ENCODE results near the gene THBS1. TPM values are rescaled to one million over a fixed set of nuclear protein-coding genes. Genes with fewer than 3 reads are reported as not detected.

Gene THBS1
- total RNA-seq: 171 TPM

DNA sequence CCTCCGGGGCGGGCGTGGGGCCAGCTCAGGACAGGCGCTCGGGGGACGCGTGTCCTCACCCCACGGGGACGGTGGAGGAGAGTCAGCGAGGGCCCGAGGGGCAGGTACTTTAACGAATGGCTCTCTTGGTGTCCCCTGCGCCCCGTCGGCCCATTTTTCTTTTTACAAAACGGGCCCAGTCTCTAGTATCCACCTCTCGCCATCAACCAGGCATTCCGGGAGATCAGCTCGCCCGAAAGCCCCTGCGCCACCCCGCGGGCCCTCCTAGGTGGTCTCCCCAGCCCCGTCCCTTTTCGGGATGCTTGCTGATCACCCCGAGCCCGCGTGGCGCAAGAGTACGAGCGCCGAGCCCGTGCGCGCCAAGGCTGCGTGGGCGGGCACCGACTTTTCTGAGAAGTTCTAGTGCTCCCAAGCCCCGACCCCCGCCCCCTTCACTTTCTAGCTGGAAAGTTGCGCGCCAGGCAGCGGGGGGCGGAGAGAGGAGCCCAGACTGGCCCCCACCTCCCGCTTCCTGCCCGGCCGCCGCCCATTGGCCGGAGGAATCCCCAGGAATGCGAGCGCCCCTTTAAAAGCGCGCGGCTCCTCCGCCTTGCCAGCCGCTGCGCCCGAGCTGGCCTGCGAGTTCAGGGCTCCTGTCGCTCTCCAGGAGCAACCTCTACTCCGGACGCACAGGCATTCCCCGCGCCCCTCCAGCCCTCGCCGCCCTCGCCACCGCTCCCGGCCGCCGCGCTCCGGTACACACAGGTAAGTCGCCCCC is at the start of gene THBS1:
Gene THBS1, plus strand, starts transcription at position 595 of the 757 bp plus-strand sequence. CDS start 779 bp downstream, outside the sequence.
- no peak for DNase-seq

DNA sequence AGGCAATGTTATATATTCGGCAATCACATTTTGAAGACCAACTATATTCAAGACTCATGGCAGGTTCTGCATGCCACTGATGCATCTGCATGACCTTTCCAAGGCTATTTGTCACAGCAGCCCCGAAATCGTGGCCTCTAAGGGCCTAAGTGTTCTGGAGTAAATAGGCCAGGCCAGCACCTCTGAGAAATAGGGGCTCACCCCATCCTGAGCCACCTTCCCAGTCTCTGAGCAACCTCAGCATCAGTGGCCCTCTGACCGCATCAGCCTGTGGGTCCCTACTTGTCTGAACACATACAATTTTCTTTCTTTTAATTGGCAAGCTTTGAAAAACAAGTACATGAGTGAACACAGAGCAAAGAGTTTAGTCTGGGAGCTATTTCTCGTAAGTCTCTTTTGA is 45.9 kb upstream of the THBS1 start:
- no peak for DNase-seq

DNA sequence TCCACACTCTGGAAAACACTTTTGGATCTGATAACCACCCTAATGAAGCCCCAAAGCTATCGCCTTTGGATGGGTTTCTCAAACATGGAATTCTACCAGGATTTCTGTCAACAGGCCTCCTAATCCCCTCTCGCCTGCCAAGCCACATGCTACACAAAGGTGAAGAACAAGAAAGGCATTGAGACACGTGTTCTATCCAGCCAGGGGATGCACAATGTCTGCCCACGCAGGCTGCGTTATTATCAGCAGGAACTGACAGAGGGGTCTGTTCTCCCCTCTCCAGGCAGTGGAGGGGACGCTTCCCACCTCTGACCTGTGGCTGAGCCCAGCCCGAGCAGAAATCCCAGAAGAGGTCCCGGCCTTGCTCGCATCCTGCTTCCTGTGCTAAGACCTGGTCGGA is 45.4 kb upstream of the THBS1 start:
- DNase-seq: no peak

DNA sequence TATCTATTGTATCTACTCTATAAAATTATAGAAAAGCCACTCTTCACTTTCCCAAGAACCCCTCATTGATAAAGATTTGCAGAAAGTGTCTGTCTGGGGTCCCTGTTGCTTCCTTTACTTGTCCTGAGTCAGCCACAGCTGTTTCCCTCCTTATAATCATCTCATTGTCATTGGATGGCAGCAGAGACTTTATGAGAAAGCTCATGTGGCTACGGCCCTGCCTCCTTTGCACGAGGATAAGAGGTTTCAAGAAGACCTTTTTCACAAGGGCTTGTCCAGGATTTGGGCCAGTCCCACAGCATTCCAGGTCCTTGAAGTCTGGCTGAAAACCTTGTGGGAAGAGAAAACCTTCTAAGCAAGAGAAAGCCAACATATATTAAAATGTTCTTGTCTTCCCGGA is 41.9 kb upstream of the THBS1 start:
- no peak for DNase-seq

DNA sequence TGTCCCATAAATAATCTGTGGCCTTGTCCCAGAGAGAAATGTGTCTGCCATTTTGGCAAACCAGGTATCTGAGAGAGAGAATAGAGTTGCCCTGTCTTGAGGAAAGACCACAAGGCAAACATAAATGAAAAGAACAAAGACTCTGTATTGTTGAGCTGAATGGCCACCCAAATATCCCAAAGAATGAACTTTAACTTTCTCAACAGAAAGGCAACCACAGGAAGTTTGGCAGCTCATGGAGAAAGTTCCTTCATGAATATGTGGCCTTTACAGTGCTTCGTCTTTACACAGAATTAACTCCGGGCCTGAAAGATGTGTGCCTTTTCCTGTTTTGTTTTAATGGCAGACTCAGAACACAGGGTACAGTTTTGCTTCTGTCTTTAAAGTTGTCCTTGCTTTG is 41.4 kb upstream of the THBS1 start:
- no peak for DNase-seq

DNA sequence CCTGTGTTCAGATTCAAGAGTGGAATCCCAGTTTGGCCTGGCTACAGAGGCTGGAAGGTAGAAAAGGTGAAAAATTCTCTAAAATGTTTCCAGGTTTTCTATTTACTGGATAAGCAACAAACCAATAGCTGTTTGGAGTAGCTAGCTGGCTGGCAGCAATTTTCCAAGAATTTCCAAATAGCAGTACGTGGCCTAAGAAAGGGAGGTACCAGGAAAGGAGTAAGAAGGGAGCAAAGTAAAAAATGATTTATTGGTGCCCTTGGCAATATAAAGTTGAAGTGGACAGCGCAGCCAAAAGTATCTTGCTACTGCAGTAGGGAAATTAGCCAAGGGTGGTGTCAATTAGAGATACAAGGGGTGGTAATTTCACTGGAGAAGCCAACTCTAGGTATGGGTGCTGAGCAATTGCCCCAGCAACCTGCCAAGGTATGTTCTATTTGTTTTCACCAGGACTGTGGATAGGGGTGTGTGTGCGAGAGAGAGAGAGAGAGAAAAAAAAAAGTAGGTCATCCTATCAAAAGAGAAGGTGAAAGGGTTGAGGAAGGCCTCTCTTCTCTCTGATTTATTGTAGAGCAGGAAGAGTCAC is 40.8 kb upstream of the THBS1 start:
- DNase-seq: no peak

DNA sequence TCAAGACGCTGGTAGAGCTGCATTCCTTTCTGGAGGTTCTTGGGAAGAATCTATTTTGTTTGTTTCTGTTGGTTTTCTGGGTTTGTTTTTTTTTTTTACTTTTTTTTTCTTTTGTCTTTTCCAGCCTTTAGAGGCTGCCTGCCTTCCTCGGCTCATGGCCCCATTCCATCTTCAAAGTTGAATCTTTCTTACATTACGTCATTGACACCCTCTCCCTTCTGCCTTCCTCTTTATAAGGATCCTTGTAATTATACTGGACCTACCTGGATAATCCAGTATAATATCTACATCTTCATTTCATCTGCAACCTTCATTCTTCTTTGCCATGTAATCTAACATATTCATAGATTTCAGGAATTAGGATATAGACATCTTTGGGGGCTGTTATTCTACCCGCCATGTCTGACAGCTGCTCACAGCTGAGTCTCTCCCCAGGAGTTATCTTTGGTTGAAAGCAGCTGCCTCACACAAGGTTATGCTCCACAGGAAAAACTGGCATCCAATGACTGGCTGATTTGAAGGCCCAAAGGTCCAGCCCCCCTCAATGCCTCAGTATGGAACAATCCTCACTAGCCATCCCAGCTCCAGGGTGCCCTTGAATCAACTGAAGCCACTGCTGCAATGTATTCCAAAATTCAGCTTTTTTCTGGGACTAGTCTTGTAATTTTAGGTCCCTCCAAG is 38.4 kb upstream of the THBS1 start:
- no peak for DNase-seq

DNA sequence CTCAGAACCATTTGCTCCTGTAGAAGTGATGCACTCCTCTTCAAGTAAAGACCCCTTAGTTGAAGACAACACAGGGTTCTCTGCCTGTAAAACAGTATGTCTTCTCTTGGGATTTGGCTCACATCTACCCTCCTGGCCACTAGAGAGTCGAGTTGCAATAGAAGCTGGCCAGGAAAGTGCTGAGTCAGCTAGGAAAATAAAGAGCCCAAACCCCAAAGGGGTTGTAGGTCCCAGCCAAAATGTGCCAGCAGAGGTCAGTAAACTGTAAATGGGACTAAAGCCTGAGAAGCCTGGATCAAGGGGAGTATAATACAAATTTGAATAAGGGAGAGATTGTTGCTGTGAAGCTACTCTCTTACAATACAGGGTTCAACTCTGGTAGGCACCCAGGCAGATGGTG is 37.2 kb upstream of the THBS1 start:
- DNase-seq: no peak

DNA sequence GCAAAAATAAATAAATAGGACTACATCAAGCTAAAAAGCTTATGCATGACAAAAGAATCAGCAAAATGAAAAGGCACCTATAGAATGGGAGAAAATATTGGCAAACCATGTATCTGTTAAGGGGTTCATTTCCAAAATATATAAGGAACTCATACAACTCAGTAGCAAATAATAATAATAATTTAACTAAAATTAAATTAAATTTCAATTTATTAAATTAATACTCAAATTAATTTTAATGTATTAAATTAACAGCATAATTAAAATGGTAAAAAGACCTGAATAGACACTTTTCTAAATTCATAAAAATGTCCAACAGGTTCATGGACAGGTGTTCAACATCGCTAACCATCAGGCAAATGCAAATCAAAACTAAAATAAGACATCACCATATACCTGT is 34.0 kb upstream of the THBS1 start:
- no peak for DNase-seq

DNA sequence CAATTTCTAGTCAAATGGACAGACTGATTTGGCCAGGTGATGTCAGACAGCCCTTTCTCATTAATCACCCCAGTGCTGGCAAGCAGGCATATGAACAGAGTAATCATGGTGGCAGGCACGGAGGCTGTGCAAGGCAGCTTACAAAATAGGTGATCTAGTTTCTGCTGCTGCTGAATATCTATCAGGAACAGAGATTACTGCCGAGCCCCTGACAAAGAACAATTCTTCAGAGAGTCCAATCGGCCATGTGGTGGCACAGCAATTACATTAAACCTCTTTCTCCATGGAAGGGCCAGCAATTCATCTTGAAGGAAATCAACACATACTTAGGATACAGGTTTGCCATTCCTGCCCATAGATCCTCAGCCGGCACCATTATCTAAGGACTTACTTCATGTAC is 32.3 kb upstream of the THBS1 start:
- no peak for DNase-seq

DNA sequence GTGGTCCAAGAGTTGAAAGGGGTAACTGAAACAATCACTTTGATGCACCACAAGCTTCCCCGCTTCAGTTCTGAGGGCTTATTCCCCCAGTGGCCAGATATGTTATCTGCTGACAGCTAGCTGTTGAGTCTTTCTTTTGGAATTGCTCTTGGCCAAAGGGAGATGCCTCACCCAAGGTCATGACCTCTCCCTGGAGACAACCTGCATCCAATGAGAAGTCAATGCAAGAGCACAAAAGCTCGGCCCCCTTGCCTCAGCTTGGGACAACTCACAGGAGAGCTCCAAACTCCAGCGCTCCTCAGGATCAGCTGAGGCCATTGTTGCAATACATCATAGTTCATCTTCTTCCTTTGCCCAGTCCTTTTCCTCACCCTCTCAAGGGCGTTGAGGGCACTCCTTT is 31.0 kb upstream of the THBS1 start:
- DNase-seq: no peak

DNA sequence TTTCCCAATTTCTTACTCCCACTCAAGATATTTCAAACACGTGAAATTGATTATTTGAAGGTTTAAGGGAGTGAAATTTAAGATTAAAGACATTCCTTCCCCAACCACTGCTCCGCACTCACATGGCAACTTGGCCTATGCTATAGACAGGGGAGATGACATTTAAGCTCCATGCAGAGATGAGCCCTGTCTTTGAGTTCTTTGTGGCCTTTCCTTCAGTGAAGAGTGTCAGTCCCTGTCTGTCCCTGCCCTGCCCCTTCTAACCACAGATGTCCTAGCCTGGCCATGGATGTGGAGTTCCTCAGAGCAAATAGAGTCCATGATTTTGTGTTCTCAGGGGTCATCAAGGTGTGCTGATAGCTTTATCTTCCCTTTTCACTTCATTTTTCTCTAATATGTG is 29.4 kb upstream of the THBS1 start:
- DNase-seq: no peak

DNA sequence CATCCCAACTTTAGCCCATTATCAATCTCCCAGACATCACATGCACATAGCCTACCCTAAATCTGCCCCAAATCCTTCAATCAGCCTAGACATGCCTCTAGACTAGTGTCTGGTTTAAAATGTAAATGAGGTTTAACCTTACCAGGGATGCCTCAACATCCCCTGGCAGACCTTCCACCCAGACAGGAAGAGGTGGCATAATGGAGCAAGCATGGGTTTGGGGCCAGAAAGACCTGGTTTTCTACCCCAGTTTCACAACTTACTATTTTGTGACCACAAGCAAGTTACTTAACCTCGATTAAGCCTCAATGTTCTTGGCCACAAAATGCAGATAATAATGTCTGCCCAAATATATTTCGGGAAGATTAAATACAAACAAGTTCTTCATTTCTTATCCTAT is 28.3 kb upstream of the THBS1 start:
- no peak for DNase-seq

DNA sequence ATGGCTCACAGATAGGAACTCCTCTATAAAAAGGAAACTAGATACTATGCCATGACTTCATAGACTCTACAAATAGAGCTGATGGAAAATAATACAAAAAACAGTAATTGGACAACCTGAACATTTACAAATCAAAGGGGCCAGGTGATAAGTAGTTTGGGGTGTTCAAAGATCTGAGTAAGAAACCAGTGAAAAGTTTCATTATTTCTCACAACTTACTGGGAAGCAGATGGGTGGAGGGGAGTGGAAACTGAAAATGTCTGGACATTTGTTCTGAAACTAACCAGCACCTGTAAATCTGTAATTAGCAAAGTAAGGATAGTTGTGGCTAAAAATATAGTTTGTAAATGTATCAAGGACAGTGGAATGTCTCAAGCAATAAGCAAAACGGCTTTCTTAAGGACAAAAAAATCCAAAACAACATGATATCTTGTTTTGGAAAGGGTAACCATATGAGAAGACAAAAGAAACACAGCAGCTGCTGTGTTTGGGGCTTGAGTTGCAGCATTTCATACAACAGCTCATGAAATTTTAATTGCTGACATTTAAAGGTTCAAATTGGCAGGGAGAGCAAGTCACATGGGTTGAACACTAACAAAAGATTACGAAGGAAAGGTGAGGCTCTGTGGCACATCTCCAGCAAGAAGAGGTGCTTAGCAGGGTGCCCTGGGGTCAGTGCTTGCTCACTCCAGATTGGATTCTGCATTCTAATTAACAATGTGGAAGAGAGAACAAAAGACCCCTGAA is 26.8 kb upstream of the THBS1 start:
- no peak for DNase-seq

DNA sequence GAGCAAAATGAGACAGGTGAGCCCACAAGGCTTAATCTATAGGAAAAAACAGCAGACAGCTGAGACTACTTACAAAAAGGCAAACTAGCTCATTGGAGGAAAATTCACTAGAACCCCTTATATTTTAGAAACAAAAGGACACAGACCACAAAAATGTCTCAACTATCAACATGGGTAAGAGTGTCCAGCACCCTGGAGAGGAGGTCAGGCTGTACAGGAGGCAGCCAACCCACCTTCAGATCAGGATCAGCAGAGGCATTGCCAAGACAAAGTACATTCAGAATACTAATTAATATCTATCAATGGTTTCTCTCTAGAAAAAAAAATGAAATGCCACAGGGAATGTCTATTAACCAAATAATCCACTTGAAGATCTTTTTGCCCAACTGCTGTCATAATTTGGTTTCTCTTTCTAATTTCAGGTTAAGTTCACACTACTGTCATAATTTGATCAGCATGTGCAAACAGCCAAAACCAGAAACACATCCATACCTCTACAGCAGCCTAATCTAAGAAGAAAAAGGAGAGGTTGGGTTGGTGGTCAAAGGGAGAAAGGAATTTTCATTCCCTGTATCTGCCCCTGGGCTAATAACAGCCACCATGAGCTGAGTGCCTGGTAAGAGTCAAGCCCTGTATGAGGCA is 26.0 kb upstream of the THBS1 start:
- no peak for DNase-seq

DNA sequence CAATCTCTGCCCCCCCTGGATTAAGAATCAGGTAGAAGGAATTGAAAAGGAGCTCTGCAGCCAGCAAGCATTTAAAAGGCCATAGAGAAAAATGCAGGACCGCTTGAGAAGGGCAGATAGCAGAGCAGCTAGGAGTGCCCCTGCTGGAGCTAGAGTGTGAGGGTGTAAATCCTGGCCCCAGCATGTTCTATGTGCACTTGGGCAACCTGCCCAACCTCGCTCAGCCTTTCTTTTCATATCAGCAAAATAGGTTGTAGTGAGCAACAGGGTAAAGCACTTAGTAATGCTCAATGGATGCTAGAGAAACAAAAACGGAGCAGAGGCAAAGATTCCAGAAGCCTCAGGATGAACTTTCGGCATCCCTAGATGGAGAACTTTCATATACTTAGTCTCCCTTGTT is 25.0 kb upstream of the THBS1 start:
- no peak for DNase-seq

DNA sequence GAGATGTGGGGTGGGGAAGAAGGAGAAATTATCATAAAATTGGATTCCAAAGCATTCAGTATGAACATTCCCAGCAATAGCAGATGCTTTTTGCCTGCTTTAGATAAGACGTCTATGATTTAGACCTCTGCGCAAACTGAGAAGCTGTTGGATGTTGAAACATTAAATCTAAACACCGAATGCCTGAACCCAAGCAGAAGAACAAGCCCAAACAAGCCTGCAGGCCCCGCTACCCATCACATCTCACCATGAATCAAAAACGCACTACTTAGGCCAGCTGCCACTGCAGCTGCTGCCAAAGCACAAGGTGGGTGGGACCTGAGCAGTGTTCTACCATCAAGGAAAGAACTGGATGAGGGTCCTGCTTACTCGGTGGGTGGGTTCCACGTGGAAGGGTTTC is 24.4 kb upstream of the THBS1 start:
- DNase-seq: no peak

DNA sequence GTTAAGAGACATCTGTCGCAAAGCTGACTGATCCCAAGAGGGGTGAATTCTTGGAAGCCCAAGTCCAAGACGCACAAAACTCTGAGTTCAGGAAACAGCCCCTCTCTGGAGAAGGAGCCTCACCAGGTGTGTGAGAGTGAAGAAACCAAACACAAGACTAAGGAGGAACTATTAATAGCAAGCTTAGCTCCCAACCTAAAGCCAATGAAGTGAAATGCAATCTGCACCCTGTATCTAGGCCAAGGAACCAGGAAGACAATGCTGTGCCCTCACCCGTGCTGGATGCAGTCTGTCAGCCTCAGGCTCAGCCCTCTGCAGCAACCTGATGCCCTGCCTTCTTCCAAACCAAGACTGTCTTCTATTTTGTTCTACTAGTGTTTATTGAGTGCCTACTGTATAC is 22.5 kb upstream of the THBS1 start:
- no peak for DNase-seq

DNA sequence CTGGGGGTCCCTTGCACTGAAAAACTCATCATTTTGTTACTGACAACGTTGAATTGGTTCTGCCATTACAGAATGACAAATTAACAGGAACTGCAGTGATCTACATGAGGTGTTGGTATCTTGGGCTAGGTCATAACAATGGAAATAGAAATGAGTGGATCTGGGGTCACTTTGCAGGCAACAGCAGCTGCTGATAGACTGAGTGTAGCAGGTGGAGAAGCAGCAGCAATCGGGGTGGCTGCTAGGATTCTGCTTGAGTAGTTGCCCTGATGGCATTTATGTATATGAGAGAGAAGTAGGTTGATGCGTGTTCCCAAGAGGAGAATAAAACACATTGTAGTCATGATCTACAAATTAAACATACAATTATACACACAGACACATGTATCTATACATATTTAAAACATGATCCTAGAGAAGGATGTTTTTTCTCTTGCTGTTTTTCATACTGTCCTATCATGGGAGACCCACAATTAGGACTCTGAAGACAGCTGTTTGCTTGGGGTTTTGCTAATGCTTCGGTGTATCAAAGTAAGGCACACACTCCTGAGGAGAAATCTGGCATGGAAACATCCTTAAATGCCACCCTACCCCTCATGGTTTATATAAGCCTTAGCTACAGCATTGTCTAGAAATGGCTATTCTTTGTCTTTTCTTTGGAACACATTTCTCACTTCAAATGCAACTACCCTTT is 15.8 kb upstream of the THBS1 start:
- DNase-seq: no peak

DNA sequence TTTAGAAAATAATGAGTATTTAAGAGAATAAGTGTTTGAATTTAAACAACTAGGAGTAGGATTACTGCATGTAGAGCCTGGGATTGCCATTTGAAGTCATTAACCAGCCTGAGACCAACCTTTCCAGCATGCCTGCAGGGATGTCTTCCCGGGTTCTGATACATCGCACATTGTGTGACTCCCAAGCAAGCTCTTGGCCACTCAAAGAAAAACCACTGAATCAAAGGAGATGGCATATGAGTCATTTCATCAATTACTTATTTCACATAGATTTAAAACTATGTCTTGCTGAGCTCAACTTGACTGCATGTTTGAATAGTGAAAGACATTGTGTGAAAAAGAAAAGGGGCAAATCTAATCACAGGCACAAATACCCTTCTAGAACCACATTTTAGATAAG is 15.0 kb upstream of the THBS1 start:
- no peak for DNase-seq

DNA sequence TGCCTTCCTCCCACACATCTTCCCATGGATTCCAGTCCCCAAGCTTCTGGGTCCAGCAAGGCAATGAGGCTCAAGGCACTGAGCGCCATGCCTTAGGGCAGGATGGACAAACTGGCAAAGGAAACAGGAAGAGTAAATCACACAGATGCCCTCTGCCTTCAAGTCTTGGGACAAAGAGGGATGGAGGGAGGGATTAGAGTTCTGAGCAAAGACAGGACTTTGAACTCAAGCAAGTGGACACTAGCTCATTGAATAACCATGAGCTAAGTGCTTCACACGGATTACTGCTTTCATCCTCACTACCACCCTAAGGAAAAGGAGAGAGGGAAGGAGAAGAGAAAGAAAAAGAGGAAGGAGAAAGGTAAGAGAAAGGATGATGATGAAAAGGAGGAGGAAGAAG is 7.6 kb upstream of the THBS1 start:
- no peak for DNase-seq

DNA sequence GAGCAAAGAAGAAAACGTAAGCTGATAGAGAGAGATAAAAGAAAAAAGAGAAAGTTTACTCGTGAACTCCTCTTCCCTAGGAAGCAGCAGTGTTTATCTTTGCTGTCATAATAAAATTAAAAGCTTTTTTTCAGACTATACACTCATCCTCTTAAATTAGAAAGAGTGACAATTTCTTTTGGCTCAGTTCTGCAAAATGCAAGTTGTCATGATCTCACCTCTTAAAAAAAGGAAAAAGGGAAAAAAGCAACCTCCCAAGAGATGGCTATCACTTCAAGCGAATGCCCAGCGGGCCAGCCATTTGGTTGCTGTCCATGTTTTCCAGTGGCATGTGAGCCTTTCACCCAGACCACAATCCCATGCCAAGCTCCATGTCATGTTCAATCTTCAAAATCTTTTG is 7.0 kb upstream of the THBS1 start:
- DNase-seq: no peak

Data from occipital lobe (tissue), 2 donors.